NCI-H1105 treated with DMSO at 0.1 percent for 48 hours (cell line): ENCODE data around the gene CARD16.
"Not testable (repeated sequence)": the region's sequence is repeated elsewhere in the genome, so short reads cannot be mapped to it uniquely, and the experiment has no call there.

ENCODE experiments used
- DNase-seq: peaks from one replicate; lab custom pipeline; 2025; lab: John Stamatoyannopoulos, UW

CARD16 gene

GRCh38 chr11:105044557-105045524, at the start of gene CARD16:
TSS of gene CARD16 (minus strand) at chr11:105045335. CDS start at chr11:105045297, 38 bp downstream.
- DNase-seq, result not testable (repeated sequence)

GRCh38 chr11:105092256-105093239, 47.4 kb upstream of the CARD16 start:
- no peak for DNase-seq

GRCh38 chr11:105081412-105082150, 36.4 kb upstream of the CARD16 start:
- DNase-seq, result no peak

- not testable (repeated sequence) for DNase-seq
Observed at GRCh38 chr11:105080171-105080906, 35.2 kb upstream of the CARD16 start.

- DNase-seq, result no peak
Observed at GRCh38 chr11:105078283-105078682, 33.1 kb upstream of the CARD16 start.

- DNase-seq, result not testable (repeated sequence)
Observed at GRCh38 chr11:105077141-105077790, 32.1 kb upstream of the CARD16 start.

GRCh38 chr11:105074166-105074530, 29.0 kb upstream of the CARD16 start:
- no peak for DNase-seq

- no peak for DNase-seq
Observed at GRCh38 chr11:105073456-105074165, 28.5 kb upstream of the CARD16 start.

GRCh38 chr11:105072080-105072479, 26.9 kb upstream of the CARD16 start:
- DNase-seq, result not testable (repeated sequence)

- DNase-seq, result no peak
Observed at GRCh38 chr11:105071089-105071732, 26.1 kb upstream of the CARD16 start.

- no peak for DNase-seq
Observed at GRCh38 chr11:105070306-105070705, 25.2 kb upstream of the CARD16 start.

GRCh38 chr11:105069749-105070148, 24.6 kb upstream of the CARD16 start:
- DNase-seq, result not testable (repeated sequence)

- not testable (repeated sequence) for DNase-seq
Observed at GRCh38 chr11:105063245-105063941, 18.3 kb upstream of the CARD16 start.

- DNase-seq, result no peak
Observed at GRCh38 chr11:105057432-105057831, 12.3 kb upstream of the CARD16 start.

- no peak for DNase-seq
Observed at GRCh38 chr11:105056446-105056845, 11.3 kb upstream of the CARD16 start.

- DNase-seq, result no peak
Observed at GRCh38 chr11:105054723-105055493, 9.8 kb upstream of the CARD16 start.

GRCh38 chr11:105052487-105052886, 7.4 kb upstream of the CARD16 start:
- no peak for DNase-seq

- no peak for DNase-seq
Observed at GRCh38 chr11:105051559-105051958, 6.4 kb upstream of the CARD16 start.
